Osteoblast (primary cell): ENCODE data around the gene LRRC46. TPM values are rescaled to one million over a fixed set of nuclear protein-coding genes. Genes with fewer than 3 reads are reported as not detected.

Experiments used
- DNase-seq: peaks from one replicate; pipeline ENCODE4 v3.0.0; 2011; ENCODE audit warnings: low spot score, mixed read lengths; ENCODE audit not compliant: insufficient read length; ENCODE audit errors: missing footprints
- H2AFZ ChIP-seq: 2 replicates; pipeline ENCODE4 v1.6.0; 2011; ENCODE audit warnings: mild to moderate bottlenecking, low read length
- H3K27ac ChIP-seq: 2 replicates; pipeline ENCODE4 v1.5.1; 2011; ENCODE audit warnings: mild to moderate bottlenecking, low read depth, low read length, moderate library complexity
- H3K27me3 ChIP-seq: 2 replicates; pipeline ENCODE4 v1.6.0; 2012; ENCODE audit warnings: mild to moderate bottlenecking, control low read depth, inconsistent platforms, low read length, moderate library complexity; ENCODE audit not compliant: insufficient read depth
- H3K36me3 ChIP-seq: 2 replicates; pipeline ENCODE4 v1.5.1; 2011; ENCODE audit warnings: mild to moderate bottlenecking, low read length, control low read depth, moderate library complexity; ENCODE audit not compliant: insufficient read depth
- H3K4me1 ChIP-seq: 2 replicates; pipeline ENCODE4 v1.5.1; 2011; ENCODE audit warnings: mild to moderate bottlenecking, low read length, control low read depth, moderate library complexity; ENCODE audit not compliant: insufficient read depth
- H3K4me2 ChIP-seq: 2 replicates; pipeline ENCODE4 v1.6.0; 2011; ENCODE audit warnings: mild to moderate bottlenecking, low read length; ENCODE audit not compliant: insufficient read depth
- H3K4me3 ChIP-seq: fragments of 200-600 bp; sonication (generic); 3 replicates; pipeline ENCODE4 v1.5.1; 2012; ENCODE audit warnings: mild to moderate bottlenecking, low read length, inconsistent platforms; ENCODE audit not compliant: insufficient read depth
- H3K79me2 ChIP-seq: 2 replicates; pipeline ENCODE4 v1.6.0; 2012; ENCODE audit warnings: mild to moderate bottlenecking, low read length, control low read depth, inconsistent platforms; ENCODE audit not compliant: insufficient read depth
- H3K9me3 ChIP-seq: 2 replicates; pipeline ENCODE4 v1.5.1; 2011; ENCODE audit warnings: low read depth, low read length, control low read depth
- H4K20me1 ChIP-seq: 2 replicates; pipeline ENCODE4 v1.6.0; 2012; ENCODE audit warnings: mild to moderate bottlenecking, low read length, control low read depth; ENCODE audit not compliant: insufficient read depth
- CTCF ChIP-seq: IDR thresholded peaks from 2 replicates; pipeline ENCODE4 v1.5.1; 2011; ENCODE audit warnings: mild to moderate bottlenecking, low read depth, low read length, moderate library complexity; ENCODE audit errors: extremely low read depth
- total RNA-seq: library from RNA; depleted of rRNA; stranded (reverse); fragments of >200 nt; gene quantifications from 2 replicates; pipeline ENCODE4 v1.2.3, GENCODE V29; 2012

LRRC46 gene
- total RNA-seq, 1 donor = not detected

- no peaks in the 10 kb centered on the region for H3K79me2 ChIP-seq
- H3K4me3 ChIP-seq = no peak overlapping the region
- H3K9me3 ChIP-seq = no peaks in the 10 kb centered on the region
- H2AFZ ChIP-seq = no peak overlapping the region
- peaks cover 33% of the 10 kb centered on the region for H4K20me1 ChIP-seq
- peaks cover 29% of the 10 kb centered on the region for H3K36me3 ChIP-seq
- no peak for TF ChIP-seq CTCF
- H3K27ac ChIP-seq = no peak overlapping the region
- peaks cover 10% of the 10 kb centered on the region for H3K4me1 ChIP-seq
- peaks cover 19% of the 10 kb centered on the region for H3K27me3 ChIP-seq
- H3K4me2 ChIP-seq = no peak overlapping the region
- peak; percentile 71 for DNase-seq
Measured at GRCh38 chr17:47806913-47807255, 24.6 kb upstream of the LRRC46 start.

- no peak overlapping the region for H2AFZ ChIP-seq
- no peaks in the 10 kb centered on the region for H3K79me2 ChIP-seq
- peaks cover 19% of the 10 kb centered on the region for H3K27me3 ChIP-seq
- peak; percentile 22 for DNase-seq
- H3K4me1 ChIP-seq = peaks cover 10% of the 10 kb centered on the region
- H3K4me3 ChIP-seq = no peak overlapping the region
- no peak overlapping the region for H3K27ac ChIP-seq
- peaks cover 33% of the 10 kb centered on the region for H4K20me1 ChIP-seq
- H3K9me3 ChIP-seq = no peaks in the 10 kb centered on the region
- no peak overlapping the region for H3K4me2 ChIP-seq
- H3K36me3 ChIP-seq = peaks cover 29% of the 10 kb centered on the region
- no peak for TF ChIP-seq CTCF
Measured at GRCh38 chr17:47807421-47807820, 24.0 kb upstream of the LRRC46 start.

GRCh38 chr17:47808036-47808829 is 23.2 kb upstream of the LRRC46 start:
- no peaks in the 10 kb centered on the region for H3K79me2 ChIP-seq
- H3K4me3 ChIP-seq = no peak overlapping the region
- TF ChIP-seq CTCF = no peak
- no peak overlapping the region for H2AFZ ChIP-seq
- H3K9me3 ChIP-seq = no peaks in the 10 kb centered on the region
- H3K27me3 ChIP-seq = peaks cover 16% of the 10 kb centered on the region
- DNase-seq = no peak
- H3K27ac ChIP-seq = no peak overlapping the region
- peaks cover 10% of the 10 kb centered on the region for H3K4me1 ChIP-seq
- H4K20me1 ChIP-seq = peaks cover 36% of the 10 kb centered on the region
- H3K36me3 ChIP-seq = peaks cover 32% of the 10 kb centered on the region
- H3K4me2 ChIP-seq = no peak overlapping the region

GRCh38 chr17:47808830-47809480 is 22.5 kb upstream of the LRRC46 start:
- H3K27ac ChIP-seq = no peak overlapping the region
- H2AFZ ChIP-seq = no peak overlapping the region
- no peaks in the 10 kb centered on the region for H3K79me2 ChIP-seq
- peak; percentile 48 for DNase-seq
- peaks cover 32% of the 10 kb centered on the region for H3K36me3 ChIP-seq
- peaks cover 10% of the 10 kb centered on the region for H3K4me1 ChIP-seq
- H4K20me1 ChIP-seq = peaks cover 36% of the 10 kb centered on the region
- peaks cover 9% of the 10 kb centered on the region for H3K27me3 ChIP-seq
- TF ChIP-seq CTCF = no peak
- H3K9me3 ChIP-seq = no peaks in the 10 kb centered on the region
- no peak overlapping the region for H3K4me3 ChIP-seq
- no peak overlapping the region for H3K4me2 ChIP-seq
